ENCODE measurements around the gene HSDL2. TPM values are rescaled to one million over a fixed set of nuclear protein-coding genes. Genes with fewer than 3 reads are reported as not detected.
A peak's percentile ranks its signal among the peaks of the same experiment; 100 is the strongest.

Gene HSDL2
- total and polyA plus RNA-seq, 2 of the 4 experiments (the other 2 are of a cell fraction): 17.7 to 65.8 TPM

DNA sequence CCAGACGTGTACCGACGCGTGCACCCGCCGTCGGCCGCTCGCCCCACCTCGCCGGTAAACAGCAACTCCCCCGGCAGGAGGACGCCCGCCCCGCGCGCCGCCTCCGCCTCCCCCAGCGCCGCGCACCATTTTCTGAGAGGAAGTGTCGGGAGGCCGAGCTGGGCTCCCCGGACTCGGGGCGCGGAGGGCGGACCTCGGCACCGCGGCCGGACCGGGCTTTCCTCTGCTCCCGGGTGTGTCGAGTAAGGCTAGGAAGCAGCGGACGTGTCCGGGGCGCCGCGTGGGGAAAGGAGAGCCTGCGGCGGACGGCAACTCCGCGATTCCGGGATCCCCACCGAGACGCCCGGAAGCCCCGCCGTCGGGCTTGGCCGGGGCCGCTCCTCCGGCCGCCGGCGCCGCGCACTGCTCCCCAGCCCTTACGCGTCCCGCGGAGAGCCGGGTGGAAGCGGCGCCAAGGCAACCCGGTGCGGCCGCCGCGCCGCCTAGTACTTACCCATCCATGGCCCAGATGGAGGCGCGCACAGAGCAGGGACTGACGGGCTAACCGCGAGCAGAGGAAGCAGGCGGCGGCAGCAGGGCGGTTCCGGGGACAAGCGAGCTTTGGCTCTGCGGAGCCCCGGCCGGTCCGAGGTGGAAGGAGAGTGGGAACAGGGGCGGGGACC lies 46.8 kb upstream of the HSDL2 start, which contains the start of gene PTBP3:
Gene PTBP3 (minus strand): TSS at position 643 of the 662 bp plus-strand sequence. CDS start 35,754 bp downstream, outside the sequence.
- Histone ChIP-seq H2AK9ac (replicated peaks; ENCODE audit: low read depth, low read length, poor library complexity) (peak within 1 kb of the TSS; percentile 99), H3K36me3 (ENCODE audit: control insufficient read depth, insufficient read depth, low read length) (no peaks in the 10 kb centered on the region), H3K4me1 (ENCODE audit: control insufficient read depth, insufficient read depth, low read length) (peaks cover 3% of the 10 kb centered on the region; the same call in 1 of the 2 replicates), H4K5ac (ENCODE audit: low read depth, low read length) (peak within 1 kb of the TSS; percentile 99), H3K9me1 (ENCODE audit: insufficient read depth, low read length) (no peaks in the 10 kb centered on the region), H3K18ac (ENCODE audit: low read depth, low read length) (peak within 1 kb of the TSS; percentile 98), H4K91ac (ENCODE audit: insufficient read depth, low read depth, low read length) (peak within 1 kb of the TSS; percentile 88), H2BK20ac (ENCODE audit: low read depth, low read length) (no peak within 1 kb of the TSS), H4K20me1 (ENCODE audit: insufficient read depth, low read length) (peaks cover 17% of the 10 kb centered on the region), H3K4ac (ENCODE audit: low read depth, low read length) (peak within 1 kb of the TSS; percentile 84), H3K56ac (ENCODE audit: extremely low read depth, insufficient read depth, low read length) (peak within 1 kb of the TSS; percentile 78), H3K27me3 (ENCODE audit: control insufficient read depth, insufficient read depth, low read length) (no peaks in the 10 kb centered on the region), H2BK120ac (ENCODE audit: low read depth, low read length) (peak within 1 kb of the TSS; percentile 87), H3K27ac (ENCODE audit: insufficient read depth, low read length) (peak within 1 kb of the TSS; percentile 94), H3K79me1 (ENCODE audit: low read depth in 1 of 2, low read length in 2 of 2) (peaks cover 0 to 20% of the 10 kb centered on the region in 2 experiments; a peak in 3 of 4 replicates), H3K9ac (ENCODE audit: low read depth, low read length) (peak within 1 kb of the TSS; percentile 93), H3K4me3 (ENCODE audit: insufficient read depth, low read depth, low read length) (peak within 1 kb of the TSS; percentile 95), H3K9me3 (ENCODE audit: control insufficient read depth, insufficient read depth, low read length) (no peaks in the 10 kb centered on the region), H3K14ac (replicated peaks; ENCODE audit: low read depth, low read length) (peak within 1 kb of the TSS; percentile 91), H2AFZ (replicated peaks; ENCODE audit: low read length, poor library complexity) (peak within 1 kb of the TSS; percentile 98), H3K4me2 (ENCODE audit: low read depth, low read length) (peak within 1 kb of the TSS; percentile 100), H2BK15ac (ENCODE audit: low read depth, low read length) (peak within 1 kb of the TSS; percentile 73; the same call in 1 of the 3 replicates), H3K23ac (ENCODE audit: low read depth, low read length) (peak within 1 kb of the TSS; percentile 92), H2BK5ac (ENCODE audit: low read depth, low read length, poor library complexity, severe bottlenecking) (peak within 1 kb of the TSS; percentile 92), H4K8ac (ENCODE audit: low read depth in 2 of 2, low read length in 2 of 2) (peak within 1 kb of the TSS; percentile 54 to 94), H2AK5ac (ENCODE audit: low read depth, low read length) (peak within 1 kb of the TSS; percentile 25; the same call in 1 of the 2 replicates)
- CTCF ChIA-PET: interaction anchor here (0.6 to 2.4 kb wide), 3 partner anchors 13 to 264 kb away, joined by 3 to 11 read pairs (median 3); no protein-coding TSS in a partner anchor
- POLR2A ChIA-PET (ENCODE audit: unreplicated experiment): interaction anchor here (0.6 to 1.0 kb wide), 2 partner anchors 36 to 241 kb away, joined by 3 to 5 read pairs; no protein-coding TSS in a partner anchor
- ATAC-seq (ENCODE audit: low read depth) (peak; percentile 60), DNase-seq (peak; percentile 48)
- intact Hi-C loops (cut with micrococcal nuclease): loop anchor here (5.0 to 10.0 kb wide), 2 partner anchors 111 to 568 kb away; no protein-coding TSS in a partner anchor
- 0% methylated on average over 59 of the region's 90 CpGs; no CpG with 5 or more reads in 1 of the 2 experiments for WGBS, 2 experiments (ENCODE audit: extremely low coverage in 2 of 2, insufficient read length in 1 of 2)
- no TSS peak for BruUV-seq (replicated peaks)
- dilution Hi-C loops (cut with HindIII; ENCODE audit: low sequenced_read_pairs, unreplicated experiment): no loop called here
- TF ChIP-seq POLR2A (IDR thresholded peaks at IDR 0.05; ENCODE audit: low read depth, low read length) (peak; percentile 66), RFX5 (IDR thresholded peaks at IDR 0.05; ENCODE audit: low read depth, low read length) (no peak), CHD1 (IDR thresholded peaks at IDR 0.05; ENCODE audit: low read depth, low read length) (no peak), FOS (IDR thresholded peaks at IDR 0.05; ENCODE audit: low read depth, low read length) (no peak), ELK1 (IDR thresholded peaks at IDR 0.05; ENCODE audit: borderline replicate concordance, low read depth, low read length) (no peak), MXI1 (IDR thresholded peaks at IDR 0.05; ENCODE audit: borderline replicate concordance, low read depth, low read length) (peak; percentile 48; the same call in 1 of the 2 replicates), MAZ (IDR thresholded peaks at IDR 0.05; ENCODE audit: borderline replicate concordance, low read depth, low read length) (peak; percentile 54; the same call in 1 of the 2 replicates), SMC3 (IDR thresholded peaks at IDR 0.05; ENCODE audit: low read depth, low read length) (no peak), MAFK (IDR thresholded peaks at IDR 0.05; ENCODE audit: low read depth, low read length) (no peak)
- in situ Hi-C loops (cut with MboI; ENCODE audit: low sequenced_read_pairs): no loop called here
